Small intestine (tissue), 7 donors: Measurements from ENCODE around the gene MIPEP. TPM values are rescaled to one million over a fixed set of nuclear protein-coding genes. Genes with fewer than 3 reads are reported as not detected.

Source experiments
- DNase-seq, 2 donors: peaks; one replicate each; pipeline versions ENCODE4 v3.0.0 to v3.0.0-alpha.2; 2013
- FAIRE-seq: peaks from 2 replicates; lab custom pipeline; 2012; peaks lifted over from hg19 to GRCh38; lab: Jason Lieb, UNC
- H3K27ac ChIP-seq, 3 donors: one replicate each; pipeline ENCODE4 v1.5.1; 2013; ENCODE audit warnings: low read length in 2 of 3, mild to moderate bottlenecking in 2 of 3, control low read depth in 1 of 3, inconsistent platforms in 1 of 3, low read depth in 1 of 3, moderate library complexity in 1 of 3
- H3K27me3 ChIP-seq, 3 donors: one replicate each; pipeline ENCODE4 v1.6.1; 2013; ENCODE audit warnings: low read length in 3 of 3, inconsistent platforms in 1 of 3; ENCODE audit not compliant: control insufficient read depth in 3 of 3, insufficient read depth in 3 of 3
- H3K36me3 ChIP-seq, 3 donors: one replicate each; pipeline ENCODE4 v1.6.1; 2013; ENCODE audit warnings: low read length in 3 of 3, inconsistent platforms in 1 of 3, low read depth in 1 of 3, mild to moderate bottlenecking in 1 of 3, moderate library complexity in 1 of 3; ENCODE audit not compliant: control insufficient read depth in 3 of 3, insufficient read depth in 2 of 3
- H3K4me1 ChIP-seq, 3 donors: one replicate each; pipeline ENCODE4 v1.6.1; 2013; ENCODE audit warnings: low read length in 2 of 3, inconsistent platforms in 1 of 3, low read depth in 1 of 3, mild to moderate bottlenecking in 1 of 3, moderate library complexity in 1 of 3; ENCODE audit not compliant: control insufficient read depth in 3 of 3, insufficient read depth in 2 of 3
- H3K4me3 ChIP-seq, 3 donors: one replicate each; pipeline ENCODE4 v1.5.1; 2013; ENCODE audit warnings: low read length in 3 of 3, control low read depth in 1 of 3, inconsistent platforms in 1 of 3, low read depth in 1 of 3, mild to moderate bottlenecking in 1 of 3, moderate library complexity in 1 of 3
- H3K9me3 ChIP-seq, 2 donors: one replicate each; pipeline ENCODE4 v1.6.1; 2013; ENCODE audit warnings: low read depth in 1 of 2, low read length in 1 of 2; ENCODE audit not compliant: control insufficient read depth in 2 of 2, insufficient read depth in 1 of 2
- WGBS, 3 donors: extraction: QIAGEN DNeasy Blood & Tissue Kit; methylation state at CpG; one replicate each; pipeline ENCODE4 v1.1.7; 2013; 5-methylcytosine and 5-hydroxymethylcytosine counted together
- polyA plus RNA-seq, 4 donors: library from polyadenylated mRNA; stranded (reverse) in 3 of 4; unstranded in 1 of 4; fragments of 200-250 nt in 3 of 4; fragments of 120-200 nt in 1 of 4; gene quantifications; one replicate each; pipeline versions ENCODE4 v1.2.1 to v1.2.3, GENCODE V29; 2013
- donor health status: healthy with polysubstance abuse.
- donor health status: control.
- donor health status: control.
- donor health status: Bipolar disorder and iron deficiency.
- donor health status: healthy.

MIPEP gene
- polyA plus RNA-seq, 4 donors: 10.3 to 19.8 (median 18.8) TPM

DNA sequence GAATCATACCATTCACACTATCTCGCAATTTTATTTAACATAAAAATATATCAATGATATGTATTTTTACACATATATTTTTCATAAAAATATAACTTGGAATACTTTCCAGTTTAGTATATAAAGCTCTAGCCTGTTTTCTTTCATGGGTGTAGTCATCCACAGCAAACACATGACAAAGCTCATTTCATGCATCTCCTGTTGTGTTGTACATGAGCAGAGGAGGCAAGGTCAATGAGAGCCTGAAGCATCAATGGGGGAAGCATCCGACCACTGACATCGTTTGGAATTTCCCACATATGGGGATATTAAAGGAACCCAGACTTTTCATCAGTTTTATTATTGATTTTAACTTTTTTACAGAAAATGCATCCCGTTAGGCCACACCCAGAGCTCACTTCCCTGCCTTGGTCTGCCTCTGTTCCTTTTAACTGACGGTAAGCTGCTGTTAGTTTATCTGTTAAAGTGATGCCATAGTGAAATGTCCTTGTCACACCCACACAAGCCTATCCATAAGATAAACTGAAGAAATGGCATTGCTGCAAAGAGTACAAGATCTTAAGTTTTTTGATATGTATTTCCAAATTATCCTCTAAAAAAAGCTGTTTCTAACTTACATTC, 44.0 kb downstream of the MIPEP start:
- Histone ChIP-seq H3K36me3 (peaks cover 0 to 9% (median 2%) of the 10 kb centered on the region in 3 donors), H3K4me1 (no peaks in the 10 kb centered on the region), H3K27ac (no peak overlapping the region), H3K4me3 (no peak overlapping the region), H3K9me3 (no peaks in the 10 kb centered on the region), H3K27me3 (no peaks in the 10 kb centered on the region)
- FAIRE-seq: no peak
- DNase-seq: no peak
- WGBS, 3 donors: 85 to 92% (median 88%) methylated on average over 5 of the region's 5 CpGs

DNA sequence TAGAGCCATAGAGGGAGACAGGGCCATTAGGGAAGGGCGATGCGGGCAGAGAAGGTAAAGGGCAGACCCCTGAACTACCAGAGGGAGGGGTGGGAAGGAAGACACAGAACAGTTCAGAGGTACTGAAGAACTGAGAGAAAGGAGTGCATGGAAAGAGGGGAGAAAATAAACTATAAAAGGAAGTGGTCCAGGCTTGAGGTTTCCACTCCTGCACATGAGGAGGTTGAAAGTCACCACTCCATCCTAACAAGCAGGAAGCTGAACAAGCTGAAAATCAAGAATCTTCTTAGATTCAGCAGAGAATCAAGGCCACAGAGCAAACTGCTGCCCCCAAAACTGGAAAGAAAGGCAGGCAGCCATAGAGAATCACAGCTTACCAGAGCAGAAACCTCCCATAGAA, 45.1 kb downstream of the MIPEP start:
- 78 to 96% (median 92%) methylated on average over 2 of the region's 2 CpGs for WGBS, 3 donors
- H3K27ac ChIP-seq: no peak overlapping the region
- FAIRE-seq (no peak), DNase-seq (no peak)
- H3K4me1 ChIP-seq: no peaks in the 10 kb centered on the region
- H3K9me3 ChIP-seq: no peaks in the 10 kb centered on the region
- no peak overlapping the region for H3K4me3 ChIP-seq
- peaks cover 0 to 9% (median 2%) of the 10 kb centered on the region in 3 donors for H3K36me3 ChIP-seq
- no peaks in the 10 kb centered on the region for H3K27me3 ChIP-seq

DNA sequence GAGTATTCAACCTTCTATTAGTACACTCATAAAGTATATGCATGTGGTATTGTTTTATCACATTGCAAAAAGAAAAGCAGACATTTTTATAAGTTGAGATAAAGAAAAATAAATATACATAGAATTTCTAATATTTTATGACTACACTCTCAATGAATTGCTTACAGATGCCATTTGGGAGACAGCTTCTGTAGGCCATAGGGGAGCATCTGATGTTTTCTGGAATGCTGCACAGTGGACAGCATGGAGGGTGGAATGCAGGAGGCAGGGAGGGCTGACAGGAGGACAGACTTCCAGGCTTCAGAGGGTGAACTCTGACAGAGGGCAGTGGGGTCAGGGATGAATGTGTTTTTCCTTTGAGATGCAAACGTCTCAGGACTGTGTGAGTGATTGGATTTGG, 45.8 kb downstream of the MIPEP start:
- Histone ChIP-seq H3K4me3 (no peak overlapping the region), H3K4me1 (no peaks in the 10 kb centered on the region), H3K36me3 (peaks cover 0 to 2% (median 2%) of the 10 kb centered on the region in 3 donors), H3K9me3 (no peaks in the 10 kb centered on the region), H3K27me3 (no peaks in the 10 kb centered on the region), H3K27ac (no peak overlapping the region)
- WGBS, 3 donors: 57 to 78% (median 74%) methylated on average over 1 of the region's 1 CpG
- DNase-seq (no peak), FAIRE-seq (no peak)

DNA sequence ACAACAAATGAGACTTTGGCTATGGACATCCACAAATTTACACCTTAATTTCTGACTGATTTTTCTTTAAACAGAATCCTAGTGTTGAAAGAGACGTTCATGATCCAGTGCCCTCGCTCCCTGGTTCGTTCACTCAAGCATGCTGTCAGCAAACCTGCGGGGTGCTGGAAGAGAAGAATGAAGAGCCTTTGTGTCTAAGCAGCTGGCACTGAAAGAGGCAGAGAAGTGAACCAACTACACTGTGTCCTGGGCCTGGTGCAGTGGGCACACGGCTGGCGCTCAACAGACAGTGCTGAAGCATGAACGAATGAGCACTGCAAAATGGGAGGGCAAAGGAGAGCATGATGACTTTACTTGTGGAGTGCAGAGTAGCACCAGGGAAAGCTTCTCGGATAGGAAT, 46.8 kb downstream of the MIPEP start:
- no peak overlapping the region for H3K4me3 ChIP-seq
- no peaks in the 10 kb centered on the region for H3K27me3 ChIP-seq
- FAIRE-seq (no peak), DNase-seq (no peak)
- no peak overlapping the region for H3K27ac ChIP-seq
- no peaks in the 10 kb centered on the region for H3K9me3 ChIP-seq
- peaks cover 0 to 2% (median 0%) of the 10 kb centered on the region in 3 donors for H3K36me3 ChIP-seq
- no peaks in the 10 kb centered on the region for H3K4me1 ChIP-seq
- whole genome bisulfite sequencing, 3 donors: 96 to 97% (median 96%) methylated on average over 8 of the region's 8 CpGs

DNA sequence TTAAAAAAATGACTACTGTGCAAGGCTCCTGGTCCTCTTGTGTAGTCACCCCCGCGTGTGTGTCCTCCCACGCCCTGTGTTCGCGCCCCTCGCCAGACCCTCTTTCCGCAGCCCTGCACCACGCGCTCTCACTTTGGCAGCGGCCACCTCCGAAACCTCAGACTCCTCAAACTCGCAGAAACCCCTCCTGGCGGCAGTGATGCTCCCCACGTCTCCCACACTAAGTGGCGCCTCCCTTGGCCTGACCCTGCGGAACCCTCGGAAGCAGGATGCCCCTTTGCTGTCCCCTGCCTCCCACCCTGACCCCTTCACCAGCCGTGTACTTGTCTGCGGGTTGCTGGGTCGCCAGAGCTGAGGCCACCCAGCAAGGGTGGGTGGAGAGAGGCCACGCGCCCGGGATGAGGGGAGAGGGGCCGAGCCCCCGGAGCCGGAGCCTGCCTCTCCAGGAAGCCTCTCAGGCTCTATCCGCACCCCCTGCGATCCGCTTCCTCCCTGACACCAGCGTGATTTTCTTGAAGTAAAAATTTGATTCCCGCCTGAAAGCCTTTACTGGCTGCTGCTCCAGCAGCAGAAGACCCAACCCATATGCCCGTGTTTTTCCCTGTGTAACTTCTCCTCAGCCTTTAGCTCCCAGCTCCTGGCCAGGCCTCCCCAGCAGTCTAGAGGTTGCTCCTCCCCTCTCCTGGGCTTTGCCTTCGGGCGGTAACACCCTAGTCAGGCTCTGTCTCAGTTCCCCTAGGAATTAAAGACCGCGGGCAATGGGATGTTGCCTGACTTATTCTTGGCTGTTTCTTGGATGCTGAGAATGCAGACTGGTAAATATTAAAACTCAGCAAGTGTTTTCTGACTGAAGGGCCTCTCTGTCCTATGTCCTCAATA, 55.2 kb downstream of the MIPEP start:
- Histone ChIP-seq H3K4me3 (no peak overlapping the region), H3K9me3 (no peaks in the 10 kb centered on the region), H3K27ac (no peak overlapping the region), H3K27me3 (no peaks in the 10 kb centered on the region), H3K36me3 (peaks cover 0 to 7% (median 3%) of the 10 kb centered on the region in 3 donors), H3K4me1 (no peaks in the 10 kb centered on the region)
- FAIRE-seq: no peak
- WGBS, 3 donors: 93 to 95% (median 95%) methylated on average over 36 of the region's 36 CpGs
- no peak for DNase-seq

DNA sequence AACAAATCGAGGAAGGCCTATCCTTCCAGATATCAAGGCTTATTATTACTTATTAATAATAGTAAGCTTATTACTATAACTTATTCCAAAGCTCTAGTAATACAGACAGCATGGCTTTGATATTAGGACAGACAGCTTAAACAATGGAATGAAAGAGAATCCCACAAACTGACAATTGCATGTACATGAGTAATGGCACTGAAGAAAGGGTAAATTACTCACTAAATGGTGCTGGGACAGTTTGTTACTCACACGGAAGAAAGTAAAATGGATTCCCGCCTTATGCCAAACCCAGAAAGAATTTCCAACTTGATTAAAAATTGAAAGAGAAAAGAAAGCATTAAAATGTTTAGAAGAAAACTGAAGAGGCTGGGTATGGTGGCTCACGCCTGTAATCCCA, 60.3 kb downstream of the MIPEP start:
- WGBS, 3 donors: 81 to 94% (median 82%) methylated on average over 4 of the region's 4 CpGs
- no peak for FAIRE-seq

DNA sequence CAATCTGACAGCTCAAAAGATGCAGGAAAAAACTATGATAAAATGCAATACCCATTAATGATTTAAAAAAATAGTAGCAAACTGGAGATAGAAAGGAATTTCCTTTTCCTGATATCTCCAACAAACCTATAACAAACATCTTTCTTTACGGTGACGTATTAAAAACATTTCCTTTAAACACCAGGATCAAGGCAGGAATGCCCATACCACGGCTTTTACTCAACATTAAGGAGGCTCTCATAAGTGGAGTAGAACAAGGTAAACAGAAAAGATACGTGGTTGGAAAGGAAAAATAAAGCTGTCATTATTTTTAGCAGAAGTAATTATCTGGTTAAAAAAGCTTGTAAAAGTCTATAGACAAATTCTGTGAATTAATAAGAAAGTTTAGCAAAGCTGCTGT, 61.1 kb downstream of the MIPEP start:
- H3K9me3 ChIP-seq: no peaks in the 10 kb centered on the region
- peaks cover 0 to 3% (median 0%) of the 10 kb centered on the region in 3 donors for H3K36me3 ChIP-seq
- WGBS, 3 donors: 91 to 93% (median 92%) methylated on average over 4 of the region's 4 CpGs
- no peak overlapping the region for H3K4me3 ChIP-seq
- DNase-seq (no peak), FAIRE-seq (no peak)
- H3K27me3 ChIP-seq: no peaks in the 10 kb centered on the region
- no peaks in the 10 kb centered on the region for H3K4me1 ChIP-seq
- no peak overlapping the region for H3K27ac ChIP-seq

More for the DNA sequence above, 60.3 kb downstream of the MIPEP start:
- H3K9me3 ChIP-seq: no peaks in the 10 kb centered on the region
- no peak for DNase-seq
- H3K4me3 ChIP-seq: no peak overlapping the region
- no peak overlapping the region for H3K27ac ChIP-seq
- H3K36me3 ChIP-seq: peaks cover 0 to 3% (median 0%) of the 10 kb centered on the region in 3 donors
- H3K4me1 ChIP-seq: no peaks in the 10 kb centered on the region
- H3K27me3 ChIP-seq: no peaks in the 10 kb centered on the region

DNA sequence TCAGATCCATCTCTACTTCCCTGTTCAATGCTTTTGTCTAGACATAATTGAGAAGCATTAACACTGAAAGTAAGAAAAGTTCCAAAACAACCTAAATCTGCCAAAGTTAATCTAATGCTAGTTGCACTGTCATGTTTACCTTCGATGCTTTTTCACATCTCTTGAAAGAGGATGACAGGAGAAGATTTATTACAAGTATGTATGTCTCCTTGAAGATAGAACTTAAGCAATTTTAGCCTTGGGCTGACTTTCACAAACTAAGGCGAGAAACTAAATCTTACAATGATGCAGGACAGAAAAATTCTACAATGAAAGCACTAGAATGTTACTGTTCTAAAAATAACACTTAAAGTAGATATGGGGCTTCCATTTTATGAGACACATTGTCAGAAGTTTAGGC, 64.0 kb downstream of the MIPEP start:
- WGBS, 3 donors: 91 to 95% (median 93%) methylated on average over 2 of the region's 2 CpGs
- peaks cover 0 to 3% (median 0%) of the 10 kb centered on the region in 3 donors for H3K36me3 ChIP-seq
- DNase-seq (no peak), FAIRE-seq (no peak)
- H3K4me1 ChIP-seq: no peaks in the 10 kb centered on the region
- no peak overlapping the region for H3K4me3 ChIP-seq
- no peaks in the 10 kb centered on the region for H3K27me3 ChIP-seq
- no peaks in the 10 kb centered on the region for H3K9me3 ChIP-seq
- no peak overlapping the region for H3K27ac ChIP-seq
